GM21737 (cell line): ENCODE results near the gene DPYSL5.
"Not testable (repeated sequence)": the region's sequence is repeated elsewhere in the genome, so short reads cannot be mapped to it uniquely, and the experiment has no call there.

Experiments used
- ATAC-seq: cut with Tn5 transposase; IDR thresholded peaks from one replicate; pipeline ENCODE4 v1.9.1; 2021; ENCODE audit warnings: mild to moderate bottlenecking, moderate library complexity; ENCODE audit not compliant: unreplicated experiment

DPYSL5 gene

GRCh38 chr2:26874514-26874913 lies 26.6 kb downstream of the DPYSL5 start:
- ATAC-seq: no peak

GRCh38 chr2:26875065-26875634 lies 27.2 kb downstream of the DPYSL5 start:
- no peak for ATAC-seq

- no peak for ATAC-seq
Measured at GRCh38 chr2:26875808-26876207, 27.9 kb downstream of the DPYSL5 start.

- ATAC-seq: no peak
Measured at GRCh38 chr2:26876260-26876659, 28.3 kb downstream of the DPYSL5 start.

- ATAC-seq: no peak
Measured at GRCh38 chr2:26877276-26877675, 29.3 kb downstream of the DPYSL5 start.

GRCh38 chr2:26880161-26880560 lies 32.2 kb downstream of the DPYSL5 start:
- no peak for ATAC-seq

- ATAC-seq: no peak
Measured at GRCh38 chr2:26880910-26881435, 33.0 kb downstream of the DPYSL5 start.

- ATAC-seq: not testable (repeated sequence)
Measured at GRCh38 chr2:26882220-26882619, 34.3 kb downstream of the DPYSL5 start.

GRCh38 chr2:26883956-26884355 lies 36.0 kb downstream of the DPYSL5 start:
- no peak for ATAC-seq

- no peak for ATAC-seq
Measured at GRCh38 chr2:26884486-26884885, 36.6 kb downstream of the DPYSL5 start.

- ATAC-seq: no peak
Measured at GRCh38 chr2:26885651-26886329, 37.9 kb downstream of the DPYSL5 start.

- no peak for ATAC-seq
Measured at GRCh38 chr2:26886736-26887135, 38.8 kb downstream of the DPYSL5 start.

GRCh38 chr2:26887151-26887550 lies 39.2 kb downstream of the DPYSL5 start:
- no peak for ATAC-seq

GRCh38 chr2:26889796-26890195 lies 41.9 kb downstream of the DPYSL5 start:
- ATAC-seq: no peak

- ATAC-seq: no peak
Measured at GRCh38 chr2:26890341-26891000, 42.5 kb downstream of the DPYSL5 start.

GRCh38 chr2:26892133-26892532 lies 44.2 kb downstream of the DPYSL5 start:
- no peak for ATAC-seq

GRCh38 chr2:26892922-26893524 lies 45.1 kb downstream of the DPYSL5 start:
- no peak for ATAC-seq

- ATAC-seq: no peak
Measured at GRCh38 chr2:26894136-26894535, 46.2 kb downstream of the DPYSL5 start.

GRCh38 chr2:26897807-26898479 lies 50.0 kb downstream of the DPYSL5 start:
- no peak for ATAC-seq

GRCh38 chr2:26898480-26899078 lies 50.6 kb downstream of the DPYSL5 start:
- no peak for ATAC-seq
